Left lung (tissue), 10 donors: Measurements from ENCODE around the gene MAP7D1. TPM values are rescaled to one million over a fixed set of nuclear protein-coding genes. Genes with fewer than 3 reads are reported as not detected.

Experiments
- ATAC-seq: fragments of 200-7000 bp; cut with Tn5 transposase; one replicate; pipeline ENCODE4 v1.9.1; 2020; ENCODE audit warnings: moderate library complexity
- DNase-seq, 4 donors: peaks; one replicate each; pipeline ENCODE4 v3.0.0-alpha.2; 2013 to 2020
- H3K27ac ChIP-seq, 2 donors: fragments of 200-600 bp; sonication (generic) in 1 of 2; one replicate each; pipeline versions ENCODE4 v1.5.0 to v1.8.0; 2020 to 2021
- H3K27me3 ChIP-seq, 2 donors: fragments of 200-600 bp; sonication (generic) in 1 of 2; one replicate each; pipeline versions ENCODE4 v1.5.0 to v1.8.0; 2020 to 2021
- H3K36me3 ChIP-seq, 2 donors: fragments of 200-600 bp; sonication (generic) in 1 of 2; one replicate each; pipeline versions ENCODE4 v1.5.0 to v1.8.0; 2020 to 2021
- H3K4me1 ChIP-seq, 2 donors: fragments of 200-600 bp; one replicate each; pipeline ENCODE4 v1.8.0; 2021
- H3K4me3 ChIP-seq, 2 donors: fragments of 200-600 bp; sonication (generic) in 1 of 2; one replicate each; pipeline versions ENCODE4 v1.5.0 to v1.8.0; 2020 to 2021; ENCODE audit warnings: mild to moderate bottlenecking in 1 of 2
- H3K9me3 ChIP-seq, 2 donors: fragments of 200-600 bp; sonication (generic) in 1 of 2; one replicate each; pipeline versions ENCODE4 v1.5.0 to v1.8.0; 2020 to 2021
- CTCF ChIP-seq, 2 donors: fragments of 200-600 bp; sonication (generic) in 1 of 2; IDR thresholded peaks; one replicate each; pipeline versions ENCODE4 v1.5.0 to v1.8.0; 2021; ENCODE audit warnings: antibody characterized with exemption in 2 of 2
- intact Hi-C, 2 donors: fragments of 100-400 bp; cut with DNase I; formaldehyde crosslinking; loops; one replicate each; pipeline versions ENCODE4 v1.11.2 to v1.14.2; 2022
- polyA plus RNA-seq, 6 donors: library from polyadenylated mRNA; unstranded; fragments of 120-200 nt; gene quantifications; one replicate each; pipeline ENCODE4 v1.2.1, GENCODE V29; 2013; ENCODE audit not compliant: insufficient read length in 6 of 6
- total RNA-seq, 2 donors: library from RNA; stranded (reverse); fragmentation: NEBNext Ultra II Directional; extraction: Animal tissue kit (Norgen Biotek cat#: 25700); gene quantifications; one replicate each; pipeline ENCODE4 v1.2.1, GENCODE V29; 2021
- donor health status: DM: no; HTN: yes; CAD: no.
- donor health status: DM: no; HTN: no; CAD: no.

Gene MAP7D1
- total and polyA plus RNA-seq, 8 donors, result 54.6 to 147 (median 79.7) TPM

- peaks cover 25 to 72% of the 10 kb centered on the region in 2 donors for H3K4me1 ChIP-seq
- ATAC-seq, result no peak
- no peaks in the 10 kb centered on the region for H3K9me3 ChIP-seq
- peaks cover 0 to 35% of the 10 kb centered on the region in 2 donors for H3K36me3 ChIP-seq
- TF ChIP-seq CTCF (IDR thresholded peaks at IDR 0.05), result no peak
- H3K27ac ChIP-seq, result no peak overlapping the region
- no peak overlapping the region for H3K4me3 ChIP-seq
- no peak for DNase-seq
- intact Hi-C loops, result no loop called here
- H3K27me3 ChIP-seq, result no peaks in the 10 kb centered on the region
These were observed 10.2 kb downstream of the MAP7D1 start for GRCh38 chr1:36166136-36166535.

GRCh38 chr1:36166938-36167905, 11.3 kb downstream of the MAP7D1 start:
- Histone ChIP-seq H3K9me3 (no peaks in the 10 kb centered on the region), H3K4me1 (peaks cover 15 to 63% of the 10 kb centered on the region in 2 donors), H3K4me3 (no peak overlapping the region), H3K27ac (no peak overlapping the region), H3K36me3 (peaks cover 0 to 46% of the 10 kb centered on the region in 2 donors), H3K27me3 (no peaks in the 10 kb centered on the region)
- ATAC-seq (no peak), DNase-seq (no peak)
- TF ChIP-seq CTCF (IDR thresholded peaks at IDR 0.05), result no peak
- intact Hi-C loops, result no loop called here

GRCh38 chr1:36168514-36168913, 12.6 kb downstream of the MAP7D1 start:
- H3K4me1 ChIP-seq, result peaks cover 4 to 56% of the 10 kb centered on the region in 2 donors

GRCh38 chr1:36170643-36171412, 14.9 kb downstream of the MAP7D1 start:
- Histone ChIP-seq H3K27ac (no peak overlapping the region), H3K36me3 (peaks cover 4 to 74% of the 10 kb centered on the region in 2 donors)

More at GRCh38 chr1:36168514-36168913, 12.6 kb downstream of the MAP7D1 start:
- DNase-seq (no peak), ATAC-seq (no peak)
- no peak overlapping the region for H3K4me3 ChIP-seq
- intact Hi-C loops, result no loop called here
- no peak overlapping the region for H3K27ac ChIP-seq
- no peaks in the 10 kb centered on the region for H3K9me3 ChIP-seq
- no peaks in the 10 kb centered on the region for H3K27me3 ChIP-seq
- peaks cover 4 to 58% of the 10 kb centered on the region in 2 donors for H3K36me3 ChIP-seq
- TF ChIP-seq CTCF (IDR thresholded peaks at IDR 0.05), result no peak

More at GRCh38 chr1:36170643-36171412, 14.9 kb downstream of the MAP7D1 start:
- H3K27me3 ChIP-seq, result no peaks in the 10 kb centered on the region
- ATAC-seq (no peak), DNase-seq (no peak)
- no peak for TF ChIP-seq CTCF (IDR thresholded peaks at IDR 0.05)
- intact Hi-C loops, result no loop called here
- H3K4me3 ChIP-seq, result no peak overlapping the region
- peaks cover 0 to 34% of the 10 kb centered on the region in 2 donors for H3K4me1 ChIP-seq
- no peaks in the 10 kb centered on the region for H3K9me3 ChIP-seq
